HEK293T (cell line): ENCODE results near the gene SEMA3E.

Experiments
- CTCF ChIA-PET: fragments of 350-600 bp; formaldehyde crosslinking; extraction: SDS; loops from one replicate; lab custom pipeline; 2021; ENCODE audit warnings: antibody characterized with exemption, inconsistent platforms; lab: Yijun Ruan, JAX
- POLR2A ChIA-PET: fragments of 350-600 bp; formaldehyde crosslinking; extraction: SDS; loops from one replicate; lab custom pipeline; 2020; ENCODE audit warnings: antibody characterized with exemption, inconsistent platforms; lab: Yijun Ruan, JAX
- DNase-seq: peaks from one replicate; pipeline ENCODE4 v3.0.0; 2012; ENCODE audit warnings: mixed read lengths; ENCODE audit errors: extremely low spot score
- ARNT ChIP-seq: fragments of 450-650 bp; IDR thresholded peaks from 2 replicates; pipeline ENCODE4 v1.6.1; 2017; ENCODE audit warnings: mild to moderate bottlenecking
- BHLHE40 ChIP-seq: fragments of 450-650 bp; IDR thresholded peaks from 2 replicates; pipeline ENCODE4 v1.6.1; 2016; ENCODE audit warnings: mild to moderate bottlenecking, moderate library complexity, borderline replicate concordance
- CTBP1 ChIP-seq: fragments of 450-650 bp; IDR thresholded peaks from 2 replicates; pipeline ENCODE4 v1.6.1; 2016; ENCODE audit warnings: borderline replicate concordance
- ELF4 ChIP-seq: fragments of 450-650 bp; IDR thresholded peaks from 2 replicates; pipeline ENCODE4 v1.6.1; 2017; ENCODE audit warnings: antibody characterized with exemption
- FOXA1 ChIP-seq: fragments of 450-650 bp; IDR thresholded peaks from 2 replicates; pipeline ENCODE4 v1.6.1; 2016; ENCODE audit warnings: mild to moderate bottlenecking
- FOXK2 ChIP-seq: fragments of 450-650 bp; IDR thresholded peaks from 2 replicates; pipeline ENCODE4 v1.6.1; 2016; ENCODE audit warnings: mild to moderate bottlenecking
- FOXM1 ChIP-seq: fragments of 450-650 bp; IDR thresholded peaks from 2 replicates; pipeline ENCODE4 v1.6.1; 2017; ENCODE audit warnings: mild to moderate bottlenecking, borderline replicate concordance
- HDGF ChIP-seq: fragments of 450-650 bp; IDR thresholded peaks from 2 replicates; pipeline ENCODE4 v1.6.1; 2017; ENCODE audit warnings: antibody characterized with exemption, borderline replicate concordance
- L3MBTL2 ChIP-seq: fragments of 450-650 bp; conservative IDR thresholded peaks from 2 replicates; pipeline ENCODE4 v1.6.1; 2016; ENCODE audit warnings: mild to moderate bottlenecking
- LEF1 ChIP-seq: fragments of 450-650 bp; IDR thresholded peaks from 2 replicates; pipeline ENCODE4 v1.6.1; 2017; ENCODE audit warnings: mild to moderate bottlenecking, borderline replicate concordance
- NFRKB ChIP-seq: fragments of 450-650 bp; IDR thresholded peaks from 2 replicates; pipeline ENCODE4 v1.6.1; 2016; ENCODE audit warnings: mild to moderate bottlenecking, moderate library complexity
- SP1 ChIP-seq: fragments of 450-650 bp; IDR thresholded peaks from 2 replicates; pipeline ENCODE4 v1.6.1; 2017
- SUZ12 ChIP-seq: fragments of 450-650 bp; IDR thresholded peaks from 2 replicates; pipeline ENCODE4 v1.6.1; 2016; ENCODE audit warnings: mild to moderate bottlenecking
- TARDBP ChIP-seq: fragments of 450-650 bp; IDR thresholded peaks from 2 replicates; pipeline ENCODE4 v1.6.1; 2016
- ZNF384 ChIP-seq: fragments of 450-650 bp; IDR thresholded peaks from 2 replicates; pipeline ENCODE4 v1.6.1; 2016
- TF ChIP-seq, protein P1 (sequence below): fragments of 450-650 bp; IDR thresholded peaks from 2 replicates; pipeline ENCODE4 v1.6.1; 2016

SEMA3E gene

GRCh38 chr7:83365746-83366145, 283.2 kb downstream of the SEMA3E start:
- TF ChIP-seq CTBP1 (no peak), TARDBP (no peak), NFRKB (no peak), FOXK2 (no peak), HDGF (no peak), SUZ12 (no peak), FOXM1 (no peak), ARNT (no peak), LEF1 (no peak), BHLHE40 (no peak), L3MBTL2 (no peak), FOXA1 (no peak), ELF4 (no peak), SP1 (no peak)
- CTCF ChIA-PET: interaction anchor here (0.6 kb wide), 1 partner anchor 571 kb away, joined by 5 read pairs; no protein-coding TSS in a partner anchor
- no peak for DNase-seq
- POLR2A ChIA-PET: no interaction called here

DNA sequence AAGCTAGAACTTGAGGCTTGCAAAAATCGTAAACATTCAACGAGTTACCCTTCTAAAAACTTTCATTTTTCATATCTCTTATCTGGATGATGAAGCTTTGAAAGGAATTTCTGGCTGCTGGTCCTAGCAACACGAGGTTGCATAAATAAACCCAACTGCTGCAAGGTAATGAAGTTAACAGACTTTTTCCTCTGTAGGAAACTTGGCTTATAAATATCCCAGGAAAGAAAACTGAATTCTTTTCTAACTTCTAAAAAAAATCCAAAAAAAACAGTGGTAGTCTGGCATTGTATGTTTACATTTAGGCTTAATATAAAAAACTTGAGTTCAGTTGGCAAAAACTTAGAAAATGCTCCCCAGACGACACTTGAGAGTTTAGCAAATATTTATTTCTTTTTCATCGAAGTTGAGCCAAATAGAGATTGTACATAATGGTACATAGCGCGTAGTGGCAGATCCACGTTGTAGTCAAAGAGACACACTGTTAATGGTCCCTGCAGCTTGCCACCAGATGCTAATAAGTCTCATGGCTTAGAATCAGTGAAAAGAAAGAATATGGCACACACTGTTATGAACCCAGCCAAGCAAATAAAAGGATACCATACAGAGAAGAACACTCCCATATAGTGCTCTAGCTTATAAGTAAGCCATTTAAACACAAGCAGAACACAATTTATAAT, 285.9 kb downstream of the SEMA3E start:
- no peak for DNase-seq
- ChIA-PET POLR2A (no interaction called here), CTCF (no interaction called here)
- no peak for TF ChIP-seq ZNF384

- no peak for DNase-seq
- CTCF ChIA-PET: no interaction called here
- POLR2A ChIA-PET: no interaction called here
- TF ChIP-seq ARNT (no peak), FOXA1 (no peak), ZNF384 (no peak), LEF1 (no peak), SUZ12 (no peak), HDGF (no peak), CTBP1 (no peak), NFRKB (no peak), SP1 (no peak)
Measured at GRCh38 chr7:83359108-83359507, 289.8 kb downstream of the SEMA3E start.

- no peak for DNase-seq
- ChIA-PET CTCF (no interaction called here), POLR2A (no interaction called here)
- TF ChIP-seq, protein P1, sequence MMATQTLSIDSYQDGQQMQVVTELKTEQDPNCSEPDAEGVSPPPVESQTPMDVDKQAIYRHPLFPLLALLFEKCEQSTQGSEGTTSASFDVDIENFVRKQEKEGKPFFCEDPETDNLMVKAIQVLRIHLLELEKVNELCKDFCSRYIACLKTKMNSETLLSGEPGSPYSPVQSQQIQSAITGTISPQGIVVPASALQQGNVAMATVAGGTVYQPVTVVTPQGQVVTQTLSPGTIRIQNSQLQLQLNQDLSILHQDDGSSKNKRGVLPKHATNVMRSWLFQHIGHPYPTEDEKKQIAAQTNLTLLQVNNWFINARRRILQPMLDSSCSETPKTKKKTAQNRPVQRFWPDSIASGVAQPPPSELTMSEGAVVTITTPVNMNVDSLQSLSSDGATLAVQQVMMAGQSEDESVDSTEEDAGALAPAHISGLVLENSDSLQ: no peak
- TF ChIP-seq BHLHE40 (no peak), ZNF384 (no peak), LEF1 (no peak), ELF4 (no peak), SP1 (no peak), FOXM1 (no peak), L3MBTL2 (no peak), FOXK2 (no peak), SUZ12 (no peak), CTBP1 (no peak), ARNT (no peak), TARDBP (no peak), NFRKB (no peak), FOXA1 (no peak)
Measured at GRCh38 chr7:83355143-83355542, 293.8 kb downstream of the SEMA3E start.

DNA sequence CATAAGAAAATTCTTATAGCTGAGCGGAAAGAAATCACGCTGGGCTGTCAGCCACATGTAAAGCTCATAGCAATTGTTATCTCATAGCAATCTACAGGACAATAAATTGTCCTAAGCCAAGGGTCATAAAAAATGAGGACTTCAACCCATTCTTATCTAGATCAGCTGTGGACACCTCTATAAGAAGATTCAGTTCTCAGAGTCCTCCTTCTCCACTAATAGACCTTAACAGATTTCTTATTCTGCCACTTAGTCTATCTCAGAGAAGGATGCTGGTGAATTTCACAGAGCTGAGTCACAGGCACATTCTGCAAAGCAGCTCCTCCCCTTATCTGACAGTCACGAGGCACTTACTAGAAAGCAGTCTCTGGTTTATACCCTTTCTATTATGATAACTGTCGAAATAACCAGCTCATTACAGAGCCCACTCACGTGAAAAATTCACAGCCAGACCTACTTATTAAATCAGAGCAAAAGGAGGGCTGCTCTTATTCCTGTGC, 300.9 kb downstream of the SEMA3E start:
- peak; percentile 41 for DNase-seq
- no peak for TF ChIP-seq CTBP1
- TF ChIP-seq, protein P1: peak; percentile 38
- POLR2A ChIA-PET: no interaction called here
- CTCF ChIA-PET: interaction anchor here (0.5 to 0.7 kb wide), 3 partner anchors 22 to 167 kb away, joined by 3 to 4 read pairs (median 3); no protein-coding TSS in a partner anchor

DNA sequence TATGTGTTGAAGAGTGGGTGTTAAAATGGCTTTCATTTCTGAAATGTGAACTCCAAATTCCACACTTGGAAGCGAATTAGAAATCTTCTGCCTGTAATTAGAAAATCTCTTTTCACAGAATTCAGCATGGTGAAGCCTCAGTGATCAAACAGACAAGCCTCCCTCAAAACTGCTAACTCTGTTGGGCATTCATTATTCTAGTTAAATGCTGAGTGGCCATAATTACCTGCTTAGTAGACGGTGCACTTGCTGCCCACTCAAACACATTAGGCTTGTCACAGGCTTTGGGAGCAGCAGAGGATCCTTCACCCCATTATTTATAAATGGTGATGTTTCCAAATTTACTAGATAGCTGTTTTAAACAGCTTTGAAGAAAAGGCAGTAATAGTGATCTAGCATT, 309.0 kb downstream of the SEMA3E start:
- POLR2A ChIA-PET: no interaction called here
- no peak for DNase-seq
- TF ChIP-seq HDGF (no peak), CTBP1 (no peak), FOXM1 (no peak), NFRKB (no peak)
- CTCF ChIA-PET: no interaction called here

DNA sequence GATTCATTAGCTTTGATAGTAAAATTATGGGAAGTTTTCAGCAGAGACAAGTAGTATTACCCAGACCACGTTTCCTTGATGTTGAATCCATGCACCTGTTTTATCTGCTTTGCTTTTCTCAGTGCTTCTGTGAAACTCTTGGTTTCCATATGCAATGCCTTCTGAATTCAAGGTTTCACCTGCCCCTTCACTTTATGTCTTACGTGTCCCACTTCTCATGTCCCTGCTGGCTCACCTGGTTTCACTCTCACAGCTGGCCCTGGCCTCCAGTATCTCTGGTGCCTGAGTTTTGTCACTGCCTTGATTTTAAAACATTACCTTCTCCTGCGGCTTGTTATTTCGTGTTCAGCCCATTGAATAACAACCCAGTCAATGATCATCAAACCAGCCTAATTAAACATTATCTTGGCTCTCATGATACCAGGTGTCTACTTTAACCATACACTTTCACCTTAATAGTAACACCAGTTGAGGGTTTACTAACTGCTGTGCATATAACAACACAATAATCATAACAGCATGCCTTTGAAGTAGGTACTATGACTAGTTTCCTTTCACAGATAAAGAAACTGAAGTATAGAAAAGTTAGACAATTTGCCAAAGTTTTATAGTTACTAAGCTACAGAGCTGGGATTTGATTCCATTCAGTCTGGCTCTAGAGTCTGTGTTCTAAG, 310.5 kb downstream of the SEMA3E start:
- TF ChIP-seq FOXM1 (no peak), BHLHE40 (no peak), ARNT (no peak), CTBP1 (no peak), L3MBTL2 (no peak), LEF1 (no peak), SUZ12 (no peak), FOXA1 (no peak), TARDBP (no peak)
- TF ChIP-seq, protein P1: no peak
- no peak for DNase-seq
- CTCF ChIA-PET: no interaction called here
- POLR2A ChIA-PET: no interaction called here
